ENCODE data around the gene ARRDC2.
A peak's percentile ranks its signal among the peaks of the same experiment; 100 is the strongest.

Gene ARRDC2

DNA sequence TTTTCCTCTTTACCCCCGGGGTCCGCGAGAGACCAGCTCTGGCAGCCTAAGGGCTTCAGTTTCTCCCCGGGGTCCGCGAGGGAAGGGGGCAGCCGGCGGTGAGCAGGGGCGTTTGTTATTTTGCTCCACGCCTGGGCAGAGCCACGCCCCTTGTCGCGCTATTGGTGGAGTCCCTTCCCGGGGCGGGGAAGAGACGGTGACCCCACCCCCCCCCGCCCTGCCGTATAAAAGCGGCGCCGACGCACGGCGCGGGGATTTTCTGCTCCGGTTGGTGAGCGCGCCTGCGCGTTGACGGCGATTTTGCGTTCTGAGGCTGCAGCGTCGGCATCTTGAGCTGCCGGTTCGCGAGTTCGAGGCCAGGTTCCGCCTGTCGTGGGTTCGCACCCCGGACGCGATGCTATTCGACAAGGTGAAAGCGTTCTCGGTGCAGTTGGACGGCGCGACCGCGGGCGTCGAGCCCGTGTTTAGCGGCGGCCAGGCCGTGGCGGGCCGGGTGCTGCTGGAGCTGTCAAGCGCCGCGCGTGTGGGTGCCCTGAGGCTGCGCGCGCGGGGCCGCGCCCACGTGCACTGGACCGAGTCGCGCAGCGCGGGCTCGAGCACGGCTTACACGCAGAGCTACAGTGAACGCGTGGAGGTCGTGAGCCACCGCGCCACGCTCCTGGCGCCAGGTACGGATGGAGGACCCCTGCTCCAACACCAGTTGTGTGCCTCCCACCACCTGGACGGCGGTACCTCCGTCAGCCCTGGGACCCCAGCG, at the start of gene ARRDC2:
Gene ARRDC2 (plus strand): TSS at position 254 of the 757 bp plus-strand sequence. CDS start 141 bp downstream, at position 395.
- TF ChIP-seq CTCF (IDR thresholded peaks at IDR 0.05; ENCODE audit: borderline replicate concordance, insufficient read depth, low read depth, low read length) = no peak
- H3K4me3 ChIP-seq (ENCODE audit: low read depth, low read length) = peak within 1 kb of the TSS; percentile 33

GRCh38 chr19:17963936-17964691, 43.9 kb upstream of the ARRDC2 start:
- TF ChIP-seq CTCF (IDR thresholded peaks at IDR 0.05; ENCODE audit: borderline replicate concordance, insufficient read depth, low read depth, low read length) = no peak
- no peak overlapping the region for H3K4me3 ChIP-seq (ENCODE audit: low read depth, low read length)

GRCh38 chr19:17965370-17966128, 42.4 kb upstream of the ARRDC2 start:
- no peak for TF ChIP-seq CTCF (IDR thresholded peaks at IDR 0.05; ENCODE audit: borderline replicate concordance, insufficient read depth, low read depth, low read length)

GRCh38 chr19:17966129-17966483, 41.9 kb upstream of the ARRDC2 start:
- H3K4me3 ChIP-seq (ENCODE audit: low read depth, low read length) = no peak overlapping the region
- TF ChIP-seq CTCF (IDR thresholded peaks at IDR 0.05; ENCODE audit: borderline replicate concordance, insufficient read depth, low read depth, low read length) = no peak

More at GRCh38 chr19:17965370-17966128, 42.4 kb upstream of the ARRDC2 start:
- no peak overlapping the region for H3K4me3 ChIP-seq (ENCODE audit: low read depth, low read length)

DNA sequence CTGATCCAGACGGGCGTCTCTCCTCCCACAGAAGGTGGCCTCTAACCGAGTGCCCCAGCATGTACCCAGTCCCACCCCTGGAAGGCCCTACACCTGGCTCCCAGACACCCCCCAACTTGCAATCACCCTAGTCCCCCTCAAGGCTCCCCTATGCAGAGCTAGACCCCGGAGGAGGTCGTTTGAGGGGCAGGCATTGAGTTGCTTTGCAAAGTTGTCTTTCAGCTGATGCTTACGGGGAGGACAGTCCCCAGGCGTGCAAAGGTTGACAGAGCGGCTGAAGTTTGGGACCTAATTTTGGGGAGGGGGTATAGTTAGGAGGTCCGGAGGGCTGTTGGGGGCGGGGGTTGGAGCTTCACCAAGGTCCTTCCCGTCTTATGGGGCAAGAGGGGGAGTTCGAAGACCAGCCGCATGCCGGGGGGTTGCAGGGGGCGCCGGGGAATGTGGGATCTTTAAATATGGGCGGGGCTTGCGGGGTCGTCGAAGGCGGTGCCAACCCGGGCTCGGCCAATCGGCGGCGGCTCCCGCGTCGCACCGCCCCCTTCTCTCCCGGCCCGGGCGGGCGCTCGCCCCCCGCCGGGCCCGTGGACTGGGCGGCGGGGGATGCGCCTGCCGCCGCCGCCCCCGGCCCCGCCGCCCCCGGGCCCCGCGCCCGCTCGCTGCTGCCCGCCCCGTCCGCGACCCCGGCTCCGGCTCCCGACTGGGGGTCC, 41.3 kb upstream of the ARRDC2 start, which contains the start of gene KCNN1:
Gene KCNN1 (plus strand): TSS at position 558 of the 707 bp plus-strand sequence. CDS start 6,782 bp downstream, outside the sequence.
- H3K4me3 ChIP-seq (ENCODE audit: low read depth, low read length) = no peak within 1 kb of the TSS
- no peak for TF ChIP-seq CTCF (IDR thresholded peaks at IDR 0.05; ENCODE audit: borderline replicate concordance, insufficient read depth, low read depth, low read length)

DNA sequence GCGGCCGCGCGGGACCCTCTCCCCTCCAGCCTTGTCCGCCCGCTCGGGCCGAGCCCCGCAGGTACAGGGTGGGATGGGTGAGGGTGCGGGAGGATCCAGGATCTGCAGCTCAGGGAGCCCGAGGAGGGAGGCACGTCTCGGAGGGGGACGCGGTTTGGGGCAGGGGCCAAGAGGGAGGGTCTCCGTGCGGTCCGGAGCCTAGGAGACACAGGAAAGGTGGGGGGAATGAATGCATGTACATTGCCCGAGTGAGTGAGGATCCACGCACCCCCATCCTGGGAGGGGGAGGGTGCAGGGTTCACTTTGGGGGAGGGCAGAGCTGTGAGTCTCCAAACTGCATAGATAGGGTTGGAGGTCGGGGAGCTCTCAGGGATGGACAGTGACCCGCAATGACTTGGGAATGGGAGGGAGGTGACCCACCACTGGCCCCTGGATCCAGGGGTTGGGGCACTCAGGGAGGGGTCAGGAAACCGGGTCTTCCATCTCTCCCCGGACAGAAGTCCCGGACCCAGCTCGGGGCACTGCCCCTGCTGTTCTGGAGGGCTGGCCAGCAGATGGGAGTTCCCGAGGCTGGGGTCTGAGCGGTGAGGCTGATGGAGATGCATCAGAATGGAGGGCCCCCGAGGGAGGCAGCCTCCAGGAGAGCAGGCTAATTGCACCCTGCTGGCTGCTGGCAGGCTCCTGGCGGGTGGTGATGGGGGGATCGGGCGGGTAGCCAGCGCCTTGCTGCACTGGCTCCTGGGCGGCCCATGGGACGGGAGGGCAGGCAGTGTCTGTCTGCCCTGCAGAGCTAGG, 40.5 kb upstream of the ARRDC2 start:
- H3K4me3 ChIP-seq (ENCODE audit: low read depth, low read length) = no peak overlapping the region
- no peak for TF ChIP-seq CTCF (IDR thresholded peaks at IDR 0.05; ENCODE audit: borderline replicate concordance, insufficient read depth, low read depth, low read length)

Measured in GM12875 (cell line).